T-helper 2 cell treated with Interferon-gamma antibody and Interleukin-4, amounts not matched to agents 5 μg/mL and 100 μg/mL, for 36 hours (primary cell): ENCODE measurements around the gene OXLD1.
A peak's percentile ranks its signal among the peaks of the same experiment; 100 is the strongest.

Source experiments
- DNase-seq: peaks from one replicate; pipeline ENCODE4 v3.0.0; 2021; ENCODE audit warnings: low spot score
- H3K27ac Mint-ChIP-seq: one replicate; pipeline ENCODE4 v1.8.0; 2021; ENCODE audit warnings: mild to moderate bottlenecking, mixed read lengths
- H3K27me3 Mint-ChIP-seq: one replicate; pipeline ENCODE4 v1.8.0; 2021; ENCODE audit warnings: low read depth, mixed read lengths
- H3K36me3 Mint-ChIP-seq: one replicate; pipeline ENCODE4 v1.8.0; 2021; ENCODE audit warnings: low read depth, mixed read lengths
- H3K4me1 Mint-ChIP-seq: one replicate; pipeline ENCODE4 v1.8.0; 2021; ENCODE audit warnings: low read depth, mixed read lengths
- H3K4me3 Mint-ChIP-seq: one replicate; pipeline ENCODE4 v1.8.0; 2022; ENCODE audit warnings: mild to moderate bottlenecking, moderate library complexity, mixed read lengths
- H3K9me3 Mint-ChIP-seq: one replicate; pipeline ENCODE4 v1.8.0; 2021; ENCODE audit warnings: mixed read lengths

The OXLD1 gene

DNA sequence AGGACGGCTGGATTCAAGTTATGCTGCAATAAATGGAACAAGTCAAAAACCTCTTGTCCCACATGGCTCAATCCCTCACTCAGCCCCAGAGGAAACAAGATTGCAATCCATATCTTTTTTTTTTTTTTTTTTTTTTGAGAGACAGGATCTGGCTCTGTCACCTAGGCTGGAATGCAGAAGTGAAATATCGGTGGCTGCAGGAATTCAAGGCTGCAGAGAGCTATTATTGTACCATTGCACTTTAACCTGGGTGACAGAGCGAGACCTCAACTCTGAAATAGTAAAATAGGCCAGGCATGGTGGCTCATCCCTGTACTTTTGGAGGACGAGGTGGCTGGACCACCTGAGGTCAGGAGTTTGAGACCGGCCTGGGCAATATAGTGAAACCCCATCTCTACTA lies 7.4 kb downstream of the OXLD1 start:
- no peak for DNase-seq
- peaks cover 19% of the 10 kb centered on the region for H3K4me1 Mint-ChIP-seq
- H3K27ac Mint-ChIP-seq = no peak overlapping the region
- no peaks in the 10 kb centered on the region for H3K27me3 Mint-ChIP-seq
- no peaks in the 10 kb centered on the region for H3K9me3 Mint-ChIP-seq
- H3K36me3 Mint-ChIP-seq = peaks cover 2% of the 10 kb centered on the region
- no peak overlapping the region for H3K4me3 Mint-ChIP-seq

DNA sequence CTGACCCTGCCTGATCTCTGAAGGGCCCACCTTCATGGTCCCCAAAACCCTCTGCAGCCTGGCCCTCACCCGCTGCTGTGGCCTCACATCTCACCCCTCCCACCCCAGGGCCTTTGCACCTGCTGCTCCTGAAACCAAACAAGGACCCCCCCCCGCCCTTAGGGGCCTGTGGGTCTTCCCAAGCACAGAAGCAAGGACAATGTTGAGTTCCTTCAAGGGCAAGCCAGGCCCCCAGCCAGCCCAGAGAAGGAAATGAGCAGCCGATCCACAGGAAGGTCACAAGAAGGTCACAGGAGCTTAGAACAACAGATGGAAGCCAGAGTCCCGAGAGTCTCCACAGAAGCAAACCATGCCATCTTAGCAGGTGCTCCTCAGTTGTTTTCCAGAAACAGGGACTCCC lies 9.6 kb downstream of the OXLD1 start:
- H3K27ac Mint-ChIP-seq = peak overlapping the region; percentile 60
- H3K9me3 Mint-ChIP-seq = no peaks in the 10 kb centered on the region
- H3K4me1 Mint-ChIP-seq = peaks cover 16% of the 10 kb centered on the region
- no peak for DNase-seq
- H3K27me3 Mint-ChIP-seq = no peaks in the 10 kb centered on the region
- peak overlapping the region; percentile 15 for H3K4me3 Mint-ChIP-seq
- no peaks in the 10 kb centered on the region for H3K36me3 Mint-ChIP-seq

DNA sequence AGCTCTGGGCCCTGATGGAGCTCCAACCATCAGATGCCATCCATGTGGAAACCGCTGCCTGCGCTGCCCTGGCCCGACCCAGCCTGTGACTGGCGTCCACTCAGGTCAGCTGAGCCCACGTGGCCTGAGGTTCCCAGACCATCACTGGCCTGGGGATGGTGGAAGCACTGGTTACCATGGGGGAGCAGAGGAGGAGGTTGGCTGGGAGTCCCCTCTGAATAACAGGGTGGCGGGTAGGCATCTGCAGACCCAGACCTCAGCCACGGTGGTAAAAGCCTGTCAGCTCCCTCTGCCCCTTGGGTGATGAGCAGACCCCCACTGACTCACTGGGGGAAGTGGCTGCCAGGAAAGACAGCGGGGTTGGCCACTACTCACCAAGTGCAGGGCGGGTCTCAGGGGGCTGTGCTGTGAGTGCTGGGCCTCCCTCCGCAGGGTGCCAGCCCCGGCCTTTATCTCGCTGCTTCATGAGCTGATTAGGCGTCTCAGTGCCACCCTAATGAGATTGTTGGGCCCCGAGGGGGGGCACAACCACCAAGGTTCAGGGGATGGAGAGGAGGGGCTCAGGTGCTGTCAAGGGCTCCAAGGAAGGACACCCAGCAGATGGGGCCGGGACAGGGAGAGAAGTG lies 10.2 kb downstream of the OXLD1 start, which contains the start of gene PDE6G:
Gene PDE6G, minus strand, starts transcription at position 425 of the 626 bp plus-strand sequence. CDS start 3,237 bp downstream, outside the sequence.
- Mint-ChIP-seq H3K4me1 (peaks cover 16% of the 10 kb centered on the region), H3K9me3 (no peaks in the 10 kb centered on the region), H3K27ac (peak within 1 kb of the TSS; percentile 60)

DNA sequence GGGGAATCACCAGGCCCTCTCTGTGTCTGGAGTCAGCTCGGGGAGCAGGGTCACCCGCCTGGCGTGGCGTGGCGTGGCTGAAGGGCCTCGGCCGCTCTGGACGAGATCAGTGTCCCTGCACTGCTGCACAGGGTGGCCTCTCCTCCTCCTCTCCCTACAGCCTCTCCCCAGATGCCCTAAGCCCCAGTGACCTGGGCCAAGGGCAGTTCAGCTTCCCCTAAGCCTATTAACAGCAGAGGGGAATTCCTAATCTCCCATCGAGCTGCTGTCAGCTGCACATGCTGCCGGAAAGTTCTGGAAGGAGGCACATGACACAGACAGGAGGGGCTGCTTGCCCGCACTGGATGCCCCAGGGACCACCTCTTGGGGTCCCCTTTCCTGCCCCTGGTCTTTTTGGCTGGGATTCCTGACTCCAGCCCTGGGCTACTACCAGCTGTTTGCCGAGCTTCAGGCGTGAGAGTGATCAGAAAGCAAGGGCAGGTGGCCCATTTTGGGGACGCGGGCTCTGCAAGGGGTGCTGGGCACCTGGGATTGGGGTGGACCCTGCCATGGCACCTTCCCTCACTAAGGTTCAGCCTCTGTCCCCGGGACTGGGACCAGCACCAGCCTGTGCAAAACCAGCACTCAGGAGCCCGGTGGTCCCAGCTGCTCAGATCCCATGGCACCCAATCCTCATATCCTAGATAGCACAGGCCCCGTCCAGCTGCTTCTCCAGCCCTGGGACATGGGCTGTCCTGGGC lies 10.9 kb downstream of the OXLD1 start:
- peaks cover 16% of the 10 kb centered on the region for H3K4me1 Mint-ChIP-seq
- no peak overlapping the region for H3K27ac Mint-ChIP-seq
- H3K9me3 Mint-ChIP-seq = no peaks in the 10 kb centered on the region
- H3K27me3 Mint-ChIP-seq = no peaks in the 10 kb centered on the region
- DNase-seq = no peak
- H3K4me3 Mint-ChIP-seq = no peak overlapping the region
- H3K36me3 Mint-ChIP-seq = no peaks in the 10 kb centered on the region

More for the DNA sequence above, 10.2 kb downstream of the OXLD1 start, which contains the start of gene PDE6G:
- Mint-ChIP-seq H3K4me3 (peak within 1 kb of the TSS; percentile 15), H3K27me3 (no peaks in the 10 kb centered on the region), H3K36me3 (no peaks in the 10 kb centered on the region)
- no peak for DNase-seq

DNA sequence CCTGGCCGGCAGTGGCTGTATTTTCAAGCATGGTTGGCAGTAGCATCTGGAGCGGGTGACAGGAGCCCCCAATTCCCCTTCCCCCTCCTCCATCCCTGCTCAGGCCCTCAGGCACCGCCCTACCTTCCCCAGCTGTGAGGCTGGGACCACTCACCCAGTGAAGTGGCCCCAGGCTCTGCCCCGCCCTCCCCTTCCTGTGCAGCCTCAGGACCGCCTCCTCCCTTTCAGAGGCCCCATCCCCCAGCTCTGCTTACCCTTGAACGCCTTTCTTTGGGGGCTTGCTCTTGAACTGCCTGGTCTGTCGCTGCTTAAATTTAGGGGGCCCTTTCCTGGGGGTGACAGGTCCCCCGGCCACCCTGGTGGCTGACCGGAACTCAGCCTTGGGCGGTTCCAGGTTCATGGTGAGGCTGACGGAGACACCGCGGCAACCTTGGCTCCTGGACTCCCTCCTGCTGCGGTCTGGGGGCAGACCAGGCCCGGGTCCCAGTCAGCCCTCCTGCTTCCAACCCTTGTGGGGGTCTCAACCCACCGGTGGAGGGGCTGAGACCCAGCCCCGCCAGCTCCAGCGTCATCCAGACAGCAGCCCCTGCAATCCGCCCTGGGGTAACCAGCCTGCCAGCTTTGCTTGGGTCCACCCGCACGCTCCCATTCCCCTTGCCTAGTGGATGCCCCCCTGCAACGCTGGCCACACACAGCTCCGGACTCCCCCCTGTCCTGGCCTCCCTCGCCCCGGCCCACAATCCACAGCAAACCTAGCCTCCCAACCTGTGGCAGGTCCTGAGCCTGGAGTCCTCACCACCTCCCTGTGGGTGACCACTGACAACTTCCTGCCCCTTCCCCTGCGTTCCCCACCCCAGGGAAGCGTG lies 13.3 kb downstream of the OXLD1 start:
- no peaks in the 10 kb centered on the region for H3K36me3 Mint-ChIP-seq
- H3K9me3 Mint-ChIP-seq = no peaks in the 10 kb centered on the region
- H3K27me3 Mint-ChIP-seq = peaks cover 11% of the 10 kb centered on the region
- no peak for DNase-seq
- H3K27ac Mint-ChIP-seq = peak overlapping the region; percentile 84
- H3K4me1 Mint-ChIP-seq = peaks cover 16% of the 10 kb centered on the region
- H3K4me3 Mint-ChIP-seq = peak overlapping the region; percentile 85

DNA sequence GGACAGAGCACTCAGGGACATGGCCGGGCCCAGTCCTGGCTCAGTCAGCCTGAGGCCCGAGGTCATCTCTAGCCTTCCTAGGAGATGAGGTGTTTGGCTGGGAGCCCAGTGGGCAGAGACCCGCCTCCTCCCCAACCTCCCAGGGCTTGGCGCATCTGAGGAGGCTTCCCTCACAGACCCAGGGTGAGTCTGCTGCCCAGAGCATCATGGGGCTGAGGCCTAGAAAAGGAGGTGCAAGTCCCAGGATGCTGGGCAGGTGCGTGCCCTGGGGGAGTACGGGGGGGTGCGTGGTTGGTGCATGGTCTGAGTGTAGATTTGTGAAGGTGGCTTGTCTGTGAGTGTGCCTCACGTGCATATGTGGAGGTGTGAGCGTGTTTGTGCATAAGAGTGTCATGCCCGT lies 14.7 kb downstream of the OXLD1 start:
- H3K27me3 Mint-ChIP-seq = peaks cover 21% of the 10 kb centered on the region
- no peak overlapping the region for H3K27ac Mint-ChIP-seq
- H3K36me3 Mint-ChIP-seq = no peaks in the 10 kb centered on the region
- H3K4me3 Mint-ChIP-seq = peak overlapping the region; percentile 5
- no peak for DNase-seq
- no peaks in the 10 kb centered on the region for H3K9me3 Mint-ChIP-seq
- H3K4me1 Mint-ChIP-seq = peaks cover 9% of the 10 kb centered on the region

DNA sequence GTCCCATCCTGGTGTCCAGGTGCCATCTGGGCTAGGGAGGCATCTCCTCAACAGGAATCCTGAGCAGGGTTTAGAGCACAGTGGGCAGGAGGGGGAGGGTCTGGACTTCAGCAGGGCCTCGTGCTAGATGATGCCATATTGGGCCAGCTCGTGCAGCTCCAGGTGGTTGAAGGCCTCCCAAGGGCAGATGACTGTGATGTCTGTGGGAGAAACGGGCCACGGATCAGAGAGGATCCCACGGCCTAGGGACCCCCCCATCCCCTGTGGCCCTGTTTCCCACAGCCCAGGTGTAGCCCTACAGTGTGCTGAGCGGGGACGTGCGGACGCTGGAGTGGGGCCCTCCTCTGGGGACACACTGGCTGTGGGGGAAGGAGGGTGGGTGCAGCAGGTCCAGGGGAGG lies 15.5 kb downstream of the OXLD1 start:
- no peak for DNase-seq
- Mint-ChIP-seq H3K4me3 (no peak overlapping the region), H3K4me1 (peaks cover 8% of the 10 kb centered on the region), H3K27ac (no peak overlapping the region), H3K27me3 (peaks cover 22% of the 10 kb centered on the region), H3K9me3 (no peaks in the 10 kb centered on the region), H3K36me3 (no peaks in the 10 kb centered on the region)

DNA sequence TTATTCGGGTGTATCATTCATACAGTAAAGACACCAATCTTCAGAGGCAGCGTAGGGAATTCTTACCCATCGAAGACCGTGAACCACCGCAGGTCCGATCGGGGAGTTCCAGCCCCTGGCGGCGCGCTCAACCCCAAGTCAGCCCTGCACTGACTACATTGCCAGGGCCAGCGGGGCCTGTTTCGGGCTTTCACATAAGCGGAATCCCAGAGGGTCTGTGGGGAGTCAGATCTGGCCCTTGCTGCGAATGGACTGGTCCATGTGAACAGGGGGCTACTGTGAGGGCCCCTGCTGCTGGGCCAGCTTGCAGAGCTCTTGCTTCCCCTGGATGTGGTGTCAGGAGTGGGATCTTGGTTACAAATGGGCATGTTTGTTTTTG lies 17.7 kb downstream of the OXLD1 start:
- H3K36me3 Mint-ChIP-seq = no peaks in the 10 kb centered on the region
- H3K4me3 Mint-ChIP-seq = no peak overlapping the region
- no peaks in the 10 kb centered on the region for H3K9me3 Mint-ChIP-seq
- H3K27me3 Mint-ChIP-seq = peaks cover 22% of the 10 kb centered on the region
- no peak for DNase-seq
- H3K27ac Mint-ChIP-seq = no peak overlapping the region
- H3K4me1 Mint-ChIP-seq = peaks cover 5% of the 10 kb centered on the region

DNA sequence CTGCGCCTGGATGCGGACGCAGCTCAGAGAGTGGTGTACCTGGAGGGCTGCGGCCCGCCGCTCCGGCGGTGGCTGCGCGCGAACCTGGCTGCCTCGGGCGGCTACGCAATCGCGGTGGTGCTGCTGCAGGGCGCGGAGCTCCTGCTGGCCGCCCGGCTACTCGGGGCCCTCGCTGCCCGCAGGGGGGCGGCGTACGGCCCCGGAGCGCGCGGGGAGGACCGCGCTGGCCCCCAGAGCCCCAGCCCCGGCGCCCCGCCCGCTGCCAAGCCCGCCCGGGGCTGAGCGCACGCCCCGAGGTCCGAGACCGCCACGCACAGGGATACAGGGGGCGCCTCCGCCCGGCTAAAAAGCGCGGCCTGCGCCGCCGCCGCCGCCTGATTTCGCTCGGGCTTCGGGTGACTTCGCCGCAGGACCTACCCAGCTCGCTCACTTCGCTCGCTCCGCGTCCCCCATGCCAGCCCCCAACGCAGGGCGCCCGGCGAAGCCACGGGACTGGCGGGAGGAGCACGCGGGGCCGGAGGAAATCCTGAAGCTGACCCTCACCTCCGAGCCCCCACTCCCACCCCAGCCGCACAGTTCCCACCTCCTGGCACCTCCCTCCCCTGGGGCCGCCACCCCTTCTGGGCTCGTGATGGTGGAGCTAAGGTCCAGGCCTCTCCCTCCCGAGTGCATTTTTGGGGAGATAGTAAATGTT lies 18.2 kb downstream of the OXLD1 start:
- H3K27me3 Mint-ChIP-seq = peaks cover 22% of the 10 kb centered on the region
- H3K36me3 Mint-ChIP-seq = no peaks in the 10 kb centered on the region
- DNase-seq = no peak

DNA sequence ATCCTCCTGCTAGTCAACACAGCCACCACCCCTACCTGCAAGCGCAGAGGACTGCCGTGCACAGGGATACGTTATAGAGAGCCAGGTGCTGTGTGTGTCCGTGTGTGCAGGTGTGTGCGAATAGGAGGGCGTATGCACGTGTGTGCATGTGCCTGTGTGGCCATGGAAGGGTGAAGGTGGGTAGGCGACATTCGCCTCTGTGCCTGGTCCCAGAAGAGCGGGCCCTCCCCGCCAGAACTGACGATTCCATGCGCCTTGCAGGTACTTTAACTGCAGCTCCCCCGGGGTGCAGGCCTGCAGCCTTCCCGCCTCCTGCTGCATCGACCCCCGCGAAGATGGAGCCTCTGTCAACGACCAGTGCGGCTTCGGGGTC lies 18.8 kb downstream of the OXLD1 start:
- Mint-ChIP-seq H3K9me3 (no peaks in the 10 kb centered on the region), H3K27ac (no peak overlapping the region), H3K27me3 (peaks cover 22% of the 10 kb centered on the region), H3K4me3 (no peak overlapping the region), H3K36me3 (no peaks in the 10 kb centered on the region), H3K4me1 (no peaks in the 10 kb centered on the region)
- DNase-seq = no peak

More for the DNA sequence above, 18.2 kb downstream of the OXLD1 start:
- H3K27ac Mint-ChIP-seq = no peak overlapping the region
- H3K4me1 Mint-ChIP-seq = peaks cover 2% of the 10 kb centered on the region
- H3K4me3 Mint-ChIP-seq = no peak overlapping the region
- no peaks in the 10 kb centered on the region for H3K9me3 Mint-ChIP-seq

DNA sequence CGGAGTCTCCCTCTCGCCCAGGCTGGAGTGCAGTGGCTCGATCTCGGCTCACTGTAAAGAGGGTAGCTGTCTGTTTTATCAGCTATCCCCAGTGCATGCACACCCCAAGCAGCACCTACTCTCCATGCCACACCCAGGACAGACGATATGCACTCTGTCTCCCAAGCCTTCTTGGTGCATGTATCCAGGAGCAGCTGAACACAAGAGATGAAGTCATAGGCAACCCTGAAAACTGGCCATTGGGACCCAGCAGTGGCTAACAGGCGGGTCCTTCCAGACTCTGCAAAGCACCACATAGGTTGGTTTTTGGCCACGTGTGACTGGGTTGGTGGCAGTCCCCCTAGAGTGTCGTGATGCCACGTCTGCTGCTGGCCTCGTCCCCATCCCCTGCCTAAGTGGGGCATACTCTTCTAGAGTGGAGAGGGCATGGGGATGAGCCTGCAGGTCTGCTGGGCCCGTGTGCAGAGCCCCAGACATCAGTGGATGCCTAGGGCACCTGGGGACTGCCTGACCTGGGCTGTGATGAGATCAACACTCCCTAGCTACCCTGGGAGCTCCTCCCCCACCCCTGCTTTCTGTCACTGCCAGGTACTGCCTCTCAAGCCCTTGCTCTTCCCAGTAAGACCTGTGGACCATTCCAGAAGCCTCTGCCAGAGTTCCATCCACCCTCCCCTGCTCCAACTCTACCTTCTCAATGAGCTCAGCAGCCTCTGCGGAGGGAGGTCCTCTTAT lies 19.4 kb downstream of the OXLD1 start:
- H3K4me1 Mint-ChIP-seq = no peaks in the 10 kb centered on the region

DNA sequence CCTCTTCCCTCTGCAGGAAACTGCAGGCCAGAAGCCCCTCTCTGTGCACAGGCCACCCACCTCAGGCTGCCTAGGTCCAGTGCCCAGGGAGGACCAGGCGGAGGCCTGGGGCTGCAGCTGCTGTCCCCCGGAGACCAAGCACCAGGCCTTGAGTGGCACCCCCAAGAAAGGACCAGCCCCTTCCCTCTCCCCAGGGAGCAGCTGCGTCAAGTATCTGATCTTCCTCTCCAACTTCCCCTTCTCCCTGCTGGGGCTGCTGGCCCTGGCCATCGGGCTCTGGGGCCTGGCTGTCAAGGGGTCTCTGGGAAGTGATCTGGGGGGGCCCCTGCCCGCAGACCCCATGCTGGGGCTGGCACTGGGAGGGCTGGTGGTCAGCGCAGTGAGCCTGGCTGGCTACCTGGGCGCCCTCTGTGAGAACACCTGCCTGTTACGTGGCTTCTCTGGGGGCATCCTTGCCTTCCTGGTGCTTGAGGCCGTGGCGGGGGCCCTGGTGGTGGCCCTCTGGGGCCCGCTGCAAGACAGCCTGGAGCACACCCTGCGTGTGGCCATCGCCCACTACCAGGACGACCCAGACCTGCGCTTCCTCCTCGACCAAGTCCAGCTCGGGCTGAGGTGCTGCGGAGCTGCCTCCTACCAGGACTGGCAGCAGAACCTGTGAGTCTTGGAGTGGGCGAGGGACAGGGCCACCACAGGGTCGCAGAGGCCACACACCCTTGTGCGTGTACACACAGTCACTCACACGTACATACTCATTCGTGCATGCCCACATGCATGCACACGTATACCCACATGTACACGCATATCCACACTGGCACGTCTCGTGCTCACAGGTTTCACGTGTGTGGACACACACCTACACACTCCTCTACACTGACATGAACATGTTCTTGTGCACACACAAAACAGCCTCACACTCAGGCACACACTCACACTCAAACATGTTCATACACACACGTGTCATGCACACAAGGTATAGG lies 21.1 kb downstream of the OXLD1 start:
- no peaks in the 10 kb centered on the region for H3K9me3 Mint-ChIP-seq
- H3K36me3 Mint-ChIP-seq = no peaks in the 10 kb centered on the region
- no peaks in the 10 kb centered on the region for H3K4me1 Mint-ChIP-seq
- no peak overlapping the region for H3K4me3 Mint-ChIP-seq
- DNase-seq = no peak
- H3K27me3 Mint-ChIP-seq = peaks cover 22% of the 10 kb centered on the region
- H3K27ac Mint-ChIP-seq = no peak overlapping the region

More for the DNA sequence above, 19.4 kb downstream of the OXLD1 start:
- Mint-ChIP-seq H3K36me3 (no peaks in the 10 kb centered on the region), H3K9me3 (no peaks in the 10 kb centered on the region), H3K27me3 (peaks cover 22% of the 10 kb centered on the region), H3K4me3 (no peak overlapping the region), H3K27ac (no peak overlapping the region)
- no peak for DNase-seq
